Stimulated activated naive CD8-positive, alpha-beta T cell treated with anti-CD3 and anti-CD28 coated beads, Interleukin-15, Interleukin-2, amounts not matched to agents 100 U/mL and 50 U/mL, for 24 hours (primary cell): Measurements from ENCODE around the gene LDLRAD2.

Experiments used
- ATAC-seq: fragments of 150-1000 bp; cut with Tn5 transposase; one replicate; pipeline ENCODE4 v1.10.0; 2021
- DNase-seq: peaks from one replicate; pipeline ENCODE4 v3.0.0; 2021

LDLRAD2 gene

GRCh38 chr1:21863981-21864380, 51.9 kb downstream of the LDLRAD2 start:
- DNase-seq = no peak
- ATAC-seq = no peak

- no peak for DNase-seq
- no peak for ATAC-seq
These were observed 52.7 kb downstream of the LDLRAD2 start for GRCh38 chr1:21864730-21865129.

GRCh38 chr1:21865609-21865942, 53.5 kb downstream of the LDLRAD2 start:
- ATAC-seq (no peak), DNase-seq (no peak)

GRCh38 chr1:21865943-21866706, 54.1 kb downstream of the LDLRAD2 start:
- DNase-seq (no peak), ATAC-seq (no peak)

GRCh38 chr1:21866707-21867043, 54.6 kb downstream of the LDLRAD2 start:
- DNase-seq (no peak), ATAC-seq (no peak)

- no peak for DNase-seq
- ATAC-seq = no peak
These were observed 55.5 kb downstream of the LDLRAD2 start for GRCh38 chr1:21867451-21867996.

- no peak for ATAC-seq
These were observed 56.4 kb downstream of the LDLRAD2 start for GRCh38 chr1:21868482-21868881.

GRCh38 chr1:21868941-21869454, 56.9 kb downstream of the LDLRAD2 start:
- ATAC-seq (no peak), DNase-seq (no peak)

More at GRCh38 chr1:21868482-21868881, 56.4 kb downstream of the LDLRAD2 start:
- no peak for DNase-seq

- ATAC-seq = no peak
- DNase-seq = no peak
These were observed 57.6 kb downstream of the LDLRAD2 start for GRCh38 chr1:21869620-21870121.

- ATAC-seq = no peak
- no peak for DNase-seq
These were observed 58.5 kb downstream of the LDLRAD2 start for GRCh38 chr1:21870611-21871010.

GRCh38 chr1:21871943-21872342, 59.9 kb downstream of the LDLRAD2 start:
- ATAC-seq = no peak
- no peak for DNase-seq

- DNase-seq (no peak), ATAC-seq (no peak)
These were observed 60.5 kb downstream of the LDLRAD2 start for GRCh38 chr1:21872445-21873079.

- DNase-seq = no peak
- ATAC-seq = no peak
These were observed 61.1 kb downstream of the LDLRAD2 start for GRCh38 chr1:21873174-21873573.

- DNase-seq (no peak), ATAC-seq (no peak)
These were observed 61.7 kb downstream of the LDLRAD2 start for GRCh38 chr1:21873761-21874160.

GRCh38 chr1:21874328-21874727, 62.3 kb downstream of the LDLRAD2 start:
- no peak for ATAC-seq
- DNase-seq = no peak
